IMR-90 (cell line): ENCODE data around the gene ZNF600. TPM values are rescaled to one million over a fixed set of nuclear protein-coding genes. Genes with fewer than 3 reads are reported as not detected.
"Not testable (repeated sequence)": the region's sequence is repeated elsewhere in the genome, so short reads cannot be mapped to it uniquely, and the experiment has no call there.

Experiments
- ATAC-seq: fragments of 200-7000 bp; cut with Tn5 transposase; 2 replicates; pipeline ENCODE4 v1.9.1; 2020; ENCODE audit warnings: low read depth, mild to moderate bottlenecking, moderate library complexity
- BruUV-seq: library from RNA; stranded (reverse); fragments of 400-500 nt; replicated peaks from 2 replicates; lab custom pipeline; 2021; lab: Mats Ljungman, UMichigan
- CTCF ChIA-PET: fragments of 300-600 bp; formaldehyde crosslinking; extraction: SDS; loops from one replicate; lab custom pipeline; 2021; ENCODE audit warnings: antibody characterized with exemption; lab: Yijun Ruan, JAX
- POLR2A ChIA-PET: fragments of 300-600 bp; sonication (Branson Sonifier 250); formaldehyde crosslinking; loops from one replicate; lab custom pipeline; 2022; ENCODE audit warnings: antibody characterized with exemption; ENCODE audit not compliant: unreplicated experiment; lab: Charles Lee
- DNase-seq: peaks from one replicate; pipeline ENCODE4 v3.0.0; 2013
- H2AFZ ChIP-seq: replicated peaks from 2 replicates; pipeline ENCODE3; 2013; ENCODE audit warnings: low read length, mild to moderate bottlenecking; ENCODE audit not compliant: poor library complexity
- H2AK5ac ChIP-seq: 2 replicates; pipeline ENCODE4 v1.6.1; 2013; ENCODE audit warnings: low read depth, low read length, inconsistent platforms
- H2AK9ac ChIP-seq: replicated peaks from 2 replicates; pipeline ENCODE3; 2013; ENCODE audit warnings: mild to moderate bottlenecking, low read depth, low read length, moderate library complexity; ENCODE audit not compliant: poor library complexity
- H2BK120ac ChIP-seq: 2 replicates; pipeline ENCODE4 v1.6.1; 2013; ENCODE audit warnings: low read depth, low read length, inconsistent platforms
- H2BK15ac ChIP-seq: 3 replicates; pipeline ENCODE4 v1.6.1; 2013; ENCODE audit warnings: low read depth, low read length, inconsistent platforms
- H2BK20ac ChIP-seq: 2 replicates; pipeline ENCODE4 v1.6.1; 2013; ENCODE audit warnings: low read depth, mild to moderate bottlenecking, inconsistent platforms, low read length, moderate library complexity
- H2BK5ac ChIP-seq: 2 replicates; pipeline ENCODE4 v1.6.1; 2013; ENCODE audit warnings: mild to moderate bottlenecking, low read depth, low read length, inconsistent platforms; ENCODE audit not compliant: poor library complexity, severe bottlenecking
- H3K14ac ChIP-seq: replicated peaks from 2 replicates; pipeline ENCODE4 v1.6.1; 2013; ENCODE audit warnings: low read depth, low read length, inconsistent platforms
- H3K18ac ChIP-seq: 2 replicates; pipeline ENCODE4 v1.6.1; 2013; ENCODE audit warnings: low read depth, low read length, control low read depth
- H3K23ac ChIP-seq: 2 replicates; pipeline ENCODE4 v1.6.1; 2013; ENCODE audit warnings: low read depth, low read length, inconsistent platforms
- H3K27ac ChIP-seq: 2 replicates; pipeline ENCODE4 v1.5.1; 2013; ENCODE audit warnings: mild to moderate bottlenecking, control low read depth, low read length; ENCODE audit not compliant: insufficient read depth
- H3K27me3 ChIP-seq: 2 replicates; pipeline ENCODE4 v1.6.1; 2013; ENCODE audit warnings: low read length; ENCODE audit not compliant: control insufficient read depth, insufficient read depth
- H3K36me3 ChIP-seq: 2 replicates; pipeline ENCODE4 v1.6.1; 2013; ENCODE audit warnings: low read length, mixed read lengths; ENCODE audit not compliant: control insufficient read depth, insufficient read depth
- H3K4ac ChIP-seq: 2 replicates; pipeline ENCODE4 v1.6.1; 2013; ENCODE audit warnings: low read depth, low read length, inconsistent platforms
- H3K4me1 ChIP-seq: 2 replicates; pipeline ENCODE4 v1.6.1; 2013; ENCODE audit warnings: low read length, mixed read lengths; ENCODE audit not compliant: control insufficient read depth, insufficient read depth
- H3K4me2 ChIP-seq: 2 replicates; pipeline ENCODE4 v1.6.1; 2013; ENCODE audit warnings: low read depth, mild to moderate bottlenecking, control low read depth, low read length, moderate library complexity
- H3K4me3 ChIP-seq: 2 replicates; pipeline ENCODE4 v1.5.1; 2013; ENCODE audit warnings: low read depth, mild to moderate bottlenecking, control low read depth, low read length, moderate library complexity; ENCODE audit not compliant: insufficient read depth
- H3K56ac ChIP-seq: 2 replicates; pipeline ENCODE4 v1.6.1; 2013; ENCODE audit warnings: low read length, inconsistent platforms; ENCODE audit not compliant: insufficient read depth; ENCODE audit errors: extremely low read depth
- H3K79me1 ChIP-seq, 2 experiments: 2 replicates each; pipeline ENCODE4 v1.6.1; 2013; ENCODE audit warnings: low read length in 2 of 2, inconsistent platforms in 1 of 2, low read depth in 1 of 2
- H3K9ac ChIP-seq: 2 replicates; pipeline ENCODE4 v1.6.1; 2013; ENCODE audit warnings: low read depth, low read length, control low read depth
- H3K9me1 ChIP-seq: 2 replicates; pipeline ENCODE4 v1.6.1; 2013; ENCODE audit warnings: low read length, inconsistent platforms; ENCODE audit not compliant: insufficient read depth
- H3K9me3 ChIP-seq: 2 replicates; pipeline ENCODE4 v1.6.1; 2013; ENCODE audit warnings: low read length; ENCODE audit not compliant: control insufficient read depth, insufficient read depth
- H4K20me1 ChIP-seq: 2 replicates; pipeline ENCODE4 v1.6.1; 2013; ENCODE audit warnings: low read length, inconsistent platforms; ENCODE audit not compliant: insufficient read depth
- H4K5ac ChIP-seq: 2 replicates; pipeline ENCODE4 v1.6.1; 2013; ENCODE audit warnings: mild to moderate bottlenecking, low read depth, low read length, control low read depth
- H4K8ac ChIP-seq, 2 experiments: 2 replicates each; pipeline ENCODE4 v1.6.1; 2013; ENCODE audit warnings: low read depth in 2 of 2, low read length in 2 of 2, control low read depth in 1 of 2, inconsistent platforms in 1 of 2
- H4K91ac ChIP-seq: 2 replicates; pipeline ENCODE4 v1.6.1; 2013; ENCODE audit warnings: low read depth, low read length, inconsistent platforms; ENCODE audit not compliant: insufficient read depth
- WGBS, 2 experiments: methylation state at CpG; one replicate each; pipeline versions ENCODE4 v1.1.5 to v1.1.7; 2013; ENCODE audit warnings: missing lambda C conversion rate in 2 of 2; ENCODE audit not compliant: insufficient read length in 1 of 2; ENCODE audit errors: extremely low coverage in 2 of 2; 5-methylcytosine and 5-hydroxymethylcytosine counted together
- dilution Hi-C: fragments of 300-500 bp; cut with HindIII; formaldehyde crosslinking; loops from one replicate; pipeline ENCODE4 v1.14.3; 2018; ENCODE audit warnings: low sequenced_read_pairs; ENCODE audit not compliant: unreplicated experiment
- in situ Hi-C: fragments of 300-500 bp; cut with MboI; formaldehyde crosslinking; loops from 3 replicates; pipeline ENCODE4 v1.14.3; 2019; ENCODE audit warnings: low sequenced_read_pairs, inconsistent platforms, mixed read lengths
- intact Hi-C: fragments of 100-400 bp; cut with micrococcal nuclease; formaldehyde crosslinking; loops from 2 replicates; pipeline ENCODE4 v1.10.0; 2022
- polyA plus RNA-seq, 3 experiments: library from polyadenylated mRNA; depleted of rRNA; stranded (reverse); fragments of >200 nt; gene quantifications; 2 replicates each; pipeline ENCODE4 v1.2.3, GENCODE V29; 2012; ENCODE audit warnings: low replicate concordance in 1 of 3
- total RNA-seq: library from RNA; depleted of rRNA; stranded (reverse); fragments of >200 nt; gene quantifications from 2 replicates; pipeline ENCODE4 v1.2.3, GENCODE V29; 2012

ZNF600 gene
- total and polyA plus RNA-seq, 2 of the 4 experiments (the other 2 are of a cell fraction), result 4.0 to 4.1 TPM

- H3K4ac ChIP-seq, BruUV-seq, H4K8ac ChIP-seq, H2BK15ac ChIP-seq, H3K56ac ChIP-seq, CTCF ChIA-PET, H3K9ac ChIP-seq, H3K23ac ChIP-seq, in situ Hi-C loops, H4K91ac ChIP-seq, dilution Hi-C loops, ATAC-seq, H3K9me3 ChIP-seq, H2BK20ac ChIP-seq, H3K4me1 ChIP-seq, H2AK5ac ChIP-seq, H4K20me1 ChIP-seq, H2AK9ac ChIP-seq, H2BK5ac ChIP-seq, H2AFZ ChIP-seq, H2BK120ac ChIP-seq, DNase-seq, H3K14ac ChIP-seq, H3K9me1 ChIP-seq, H3K18ac ChIP-seq, H3K36me3 ChIP-seq, POLR2A ChIA-PET, H3K27me3 ChIP-seq, H4K5ac ChIP-seq, H3K27ac ChIP-seq, H3K4me2 ChIP-seq, H3K79me1 ChIP-seq, H3K4me3 ChIP-seq: not testable (repeated sequence)
- no CpG with 5 or more reads among the region's 7 CpGs for WGBS, 2 experiments
- intact Hi-C loops, result loop anchor here (10.0 kb wide), 1 partner anchor 207 kb away; no protein-coding TSS in a partner anchor
Measured at GRCh38 chr19:52741371-52741770, 45.2 kb downstream of the ZNF600 start.
